Muscle of arm (tissue), 12 donors: ENCODE data around the gene HOOK2. TPM values are rescaled to one million over a fixed set of nuclear protein-coding genes. Genes with fewer than 3 reads are reported as not detected.
A peak's percentile ranks its signal among the peaks of the same experiment; 100 is the strongest.

Experiments
- DNase-seq: peaks from one replicate; pipeline ENCODE4 v3.0.0-alpha.2; 2013
- polyA plus RNA-seq, 12 donors: library from polyadenylated mRNA; unstranded; fragments of 120-200 nt; gene quantifications; one replicate each; pipeline ENCODE4 v1.2.1, GENCODE V29; 2013; ENCODE audit not compliant: insufficient read length in 12 of 12

HOOK2 gene
- polyA plus RNA-seq, 12 donors: 12.4 to 78.3 (median 24.2) TPM; not detected in 1

DNA sequence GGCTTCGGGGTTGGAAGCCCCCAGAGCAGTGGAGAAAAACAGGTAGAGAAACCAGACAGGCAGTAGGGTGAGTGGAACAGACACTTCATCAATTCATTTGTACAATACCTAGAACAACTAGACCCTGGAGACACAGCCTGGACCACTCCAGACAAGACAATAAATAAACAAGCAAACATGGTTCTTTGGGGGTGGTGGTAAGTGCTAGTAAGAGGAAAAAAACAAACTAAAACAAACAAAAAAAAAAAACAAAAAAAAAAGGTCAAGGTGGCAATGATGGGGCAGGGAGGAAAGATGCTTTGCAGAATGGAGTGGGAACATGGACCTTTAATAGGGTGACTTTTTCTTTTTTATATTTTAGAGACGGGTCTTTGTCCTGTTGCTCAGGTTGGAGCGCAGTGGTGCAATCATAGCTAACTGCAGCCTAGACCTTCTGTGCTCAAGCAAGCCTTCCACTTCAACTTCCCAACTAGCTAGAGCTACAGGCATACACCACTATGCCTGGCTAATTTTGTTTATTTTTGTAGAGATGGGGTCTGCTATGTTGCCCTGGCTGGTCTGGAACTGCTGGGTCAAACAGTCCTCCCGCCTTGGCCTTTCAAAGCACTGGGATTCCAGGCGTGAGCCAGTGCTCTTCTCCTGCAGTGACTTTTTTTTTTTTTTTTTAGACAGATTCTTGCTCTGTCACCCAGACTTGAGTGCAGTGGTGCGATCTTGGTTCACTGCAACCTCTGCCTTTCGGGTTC lies 19.0 kb upstream of the HOOK2 start:
- no peak for DNase-seq

DNA sequence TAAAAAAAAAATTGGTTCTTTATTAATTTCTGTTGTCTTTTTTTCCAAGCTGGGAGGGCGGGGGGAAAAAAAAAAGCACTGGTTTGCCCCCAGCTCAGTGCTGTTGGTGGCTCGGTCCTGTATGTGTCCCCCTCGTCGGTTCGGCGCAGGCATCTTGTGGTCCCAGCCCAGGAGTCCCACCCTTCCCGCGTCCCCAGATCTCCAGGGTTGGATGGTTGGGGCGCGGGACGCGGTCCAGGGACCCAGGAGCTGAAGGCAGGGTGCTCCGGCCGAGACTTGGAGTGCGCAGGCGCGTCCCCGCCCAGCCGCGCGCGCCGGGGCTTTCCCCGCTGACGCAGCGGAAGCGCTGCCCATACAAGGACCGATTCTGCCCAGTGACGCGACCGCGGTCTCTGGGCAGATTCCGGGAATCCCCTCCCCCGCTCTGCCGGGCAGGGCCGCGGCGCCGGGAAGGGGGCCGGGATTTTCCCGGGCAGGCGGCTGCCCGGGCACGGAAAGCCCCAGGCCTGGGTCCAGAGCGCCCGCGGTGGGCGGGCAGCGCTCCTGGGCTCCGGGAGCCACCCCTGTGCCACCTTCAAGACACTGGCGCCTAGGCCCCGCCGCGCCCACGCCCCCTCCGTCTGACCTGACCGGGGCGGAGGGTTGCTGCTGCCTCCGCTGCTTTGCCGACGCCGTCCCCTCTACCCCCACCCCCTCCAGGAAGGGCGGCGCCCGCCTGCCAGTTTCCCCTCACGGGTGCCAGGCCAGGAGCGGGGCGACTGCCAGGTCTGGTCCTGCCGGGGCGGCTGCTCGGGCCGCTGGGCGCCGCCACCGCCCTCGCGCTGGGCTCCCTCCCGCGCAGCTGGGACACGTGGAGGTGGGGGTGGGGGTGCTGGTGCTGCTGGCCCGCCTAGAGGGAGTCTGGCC lies 18.2 kb upstream of the HOOK2 start:
- DNase-seq: peak; percentile 96

DNA sequence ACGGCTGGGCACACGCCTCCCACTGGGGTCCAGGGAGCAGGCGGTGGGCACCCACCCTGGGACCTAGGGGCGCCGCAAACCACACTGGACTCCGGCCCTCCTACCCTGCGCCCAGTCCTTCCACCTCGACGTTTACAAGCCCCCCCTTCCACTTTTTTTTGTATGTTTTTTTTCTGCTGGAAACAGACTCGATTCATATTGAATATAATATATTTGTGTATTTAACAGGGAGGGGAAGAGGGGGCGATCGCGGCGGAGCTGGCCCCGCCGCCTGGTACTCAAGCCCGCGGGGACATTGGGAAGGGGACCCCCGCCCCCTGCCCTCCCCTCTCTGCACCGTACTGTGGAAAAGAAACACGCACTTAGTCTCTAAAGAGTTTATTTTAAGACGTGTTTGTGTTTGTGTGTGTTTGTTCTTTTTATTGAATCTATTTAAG lies 17.5 kb upstream of the HOOK2 start:
- no peak for DNase-seq

DNA sequence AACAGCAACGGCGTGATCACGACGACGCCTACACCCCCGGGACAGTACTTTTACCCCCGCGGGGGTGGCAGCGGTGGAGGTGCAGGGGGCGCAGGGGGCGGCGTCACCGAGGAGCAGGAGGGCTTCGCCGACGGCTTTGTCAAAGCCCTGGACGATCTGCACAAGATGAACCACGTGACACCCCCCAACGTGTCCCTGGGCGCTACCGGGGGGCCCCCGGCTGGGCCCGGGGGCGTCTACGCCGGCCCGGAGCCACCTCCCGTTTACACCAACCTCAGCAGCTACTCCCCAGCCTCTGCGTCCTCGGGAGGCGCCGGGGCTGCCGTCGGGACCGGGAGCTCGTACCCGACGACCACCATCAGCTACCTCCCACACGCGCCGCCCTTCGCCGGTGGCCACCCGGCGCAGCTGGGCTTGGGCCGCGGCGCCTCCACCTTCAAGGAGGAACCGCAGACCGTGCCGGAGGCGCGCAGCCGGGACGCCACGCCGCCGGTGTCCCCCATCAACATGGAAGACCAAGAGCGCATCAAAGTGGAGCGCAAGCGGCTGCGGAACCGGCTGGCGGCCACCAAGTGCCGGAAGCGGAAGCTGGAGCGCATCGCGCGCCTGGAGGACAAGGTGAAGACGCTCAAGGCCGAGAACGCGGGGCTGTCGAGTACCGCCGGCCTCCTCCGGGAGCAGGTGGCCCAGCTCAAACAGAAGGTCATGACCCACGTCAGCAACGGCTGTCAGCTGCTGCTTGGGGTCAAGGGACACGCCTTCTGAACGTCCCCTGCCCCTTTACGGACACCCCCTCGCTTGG lies 16.9 kb upstream of the HOOK2 start:
- no peak for DNase-seq

DNA sequence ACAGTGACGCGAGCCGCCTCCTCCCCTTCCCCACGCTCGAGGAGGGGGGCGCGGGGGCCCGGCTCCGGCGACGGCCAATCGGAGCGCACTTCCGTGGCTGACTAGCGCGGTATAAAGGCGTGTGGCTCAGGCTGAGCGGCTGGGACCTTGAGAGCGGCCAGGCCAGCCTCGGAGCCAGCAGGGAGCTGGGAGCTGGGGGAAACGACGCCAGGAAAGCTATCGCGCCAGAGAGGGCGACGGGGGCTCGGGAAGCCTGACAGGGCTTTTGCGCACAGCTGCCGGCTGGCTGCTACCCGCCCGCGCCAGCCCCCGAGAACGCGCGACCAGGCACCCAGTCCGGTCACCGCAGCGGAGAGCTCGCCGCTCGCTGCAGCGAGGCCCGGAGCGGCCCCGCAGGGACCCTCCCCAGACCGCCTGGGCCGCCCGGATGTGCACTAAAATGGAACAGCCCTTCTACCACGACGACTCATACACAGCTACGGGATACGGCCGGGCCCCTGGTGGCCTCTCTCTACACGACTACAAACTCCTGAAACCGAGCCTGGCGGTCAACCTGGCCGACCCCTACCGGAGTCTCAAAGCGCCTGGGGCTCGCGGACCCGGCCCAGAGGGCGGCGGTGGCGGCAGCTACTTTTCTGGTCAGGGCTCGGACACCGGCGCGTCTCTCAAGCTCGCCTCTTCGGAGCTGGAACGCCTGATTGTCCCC lies 16.1 kb upstream of the HOOK2 start, which contains the start of gene JUNB:
TSS of gene JUNB (plus strand) at position 142 of the 706 bp plus-strand sequence. CDS start at position 428, 286 bp downstream.
- DNase-seq: peak; percentile 95

DNA sequence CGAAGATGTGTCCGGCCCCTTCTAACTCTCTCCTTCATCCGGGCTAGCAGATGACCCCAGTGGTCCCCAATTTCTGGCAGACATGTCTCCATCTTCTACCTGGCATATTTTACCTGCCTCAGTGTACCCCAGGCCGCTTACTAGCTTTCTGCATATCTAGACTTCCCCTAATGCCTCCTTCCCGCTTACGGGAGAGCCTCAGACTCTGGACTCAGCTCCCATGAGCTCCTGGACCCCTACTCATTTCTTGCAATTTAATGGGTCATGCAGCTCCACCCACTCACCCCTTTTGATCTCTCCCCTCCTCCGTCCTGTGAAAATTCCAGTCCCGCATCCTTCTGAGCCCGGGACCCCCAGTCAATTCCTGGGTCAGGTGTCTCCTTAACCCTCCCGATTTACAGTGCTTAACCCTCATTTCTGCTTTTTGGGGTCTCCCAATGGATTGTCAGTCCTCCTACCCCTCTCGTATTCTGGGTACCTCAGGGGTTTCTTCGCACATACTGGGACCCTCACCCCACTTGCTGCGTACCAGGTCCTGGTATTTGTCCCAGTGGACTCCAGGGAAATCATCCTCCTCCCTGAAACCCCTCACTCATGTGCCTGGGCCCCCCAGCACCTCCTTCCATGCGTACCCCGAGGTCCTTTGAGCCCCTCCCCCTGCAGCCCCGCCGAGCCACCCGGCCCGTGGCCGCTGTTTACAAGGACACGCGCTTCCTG lies 15.4 kb upstream of the HOOK2 start:
- DNase-seq: no peak

DNA sequence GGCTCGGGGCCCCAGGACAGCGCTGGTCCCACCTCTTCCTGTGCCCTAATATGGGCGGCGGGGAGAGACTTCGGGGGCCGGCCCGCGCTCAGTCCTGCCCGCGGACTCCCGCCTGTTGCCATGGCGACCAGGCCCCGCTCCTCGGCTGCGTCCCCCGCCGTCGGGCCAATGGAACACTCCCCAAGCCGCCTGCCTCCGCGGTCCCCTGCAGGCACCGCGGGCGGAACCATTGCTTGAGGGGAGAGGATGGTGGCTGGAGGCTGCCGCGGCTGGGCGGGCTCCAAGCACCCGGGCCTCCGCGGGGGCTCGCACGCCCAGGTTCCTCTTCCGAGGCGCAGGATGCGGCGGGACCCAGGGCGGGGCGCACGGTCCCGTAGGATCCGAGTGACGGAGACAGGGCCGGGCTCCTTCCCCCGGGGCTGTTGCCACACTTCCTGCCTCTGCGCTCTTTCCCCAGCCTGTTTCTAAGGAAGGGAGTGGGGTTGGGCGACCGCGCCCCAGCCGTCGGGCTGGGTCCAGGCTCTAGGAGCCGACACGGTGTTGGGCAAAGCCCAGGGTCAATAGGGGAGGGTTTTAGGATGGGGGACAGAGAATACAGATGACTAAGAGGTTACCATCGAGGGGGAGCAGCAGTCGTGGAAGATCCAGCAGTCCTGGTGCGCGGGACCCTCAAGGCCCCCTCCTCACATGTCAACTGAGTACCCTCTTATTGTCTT lies 14.7 kb upstream of the HOOK2 start:
- DNase-seq: peak; percentile 92

DNA sequence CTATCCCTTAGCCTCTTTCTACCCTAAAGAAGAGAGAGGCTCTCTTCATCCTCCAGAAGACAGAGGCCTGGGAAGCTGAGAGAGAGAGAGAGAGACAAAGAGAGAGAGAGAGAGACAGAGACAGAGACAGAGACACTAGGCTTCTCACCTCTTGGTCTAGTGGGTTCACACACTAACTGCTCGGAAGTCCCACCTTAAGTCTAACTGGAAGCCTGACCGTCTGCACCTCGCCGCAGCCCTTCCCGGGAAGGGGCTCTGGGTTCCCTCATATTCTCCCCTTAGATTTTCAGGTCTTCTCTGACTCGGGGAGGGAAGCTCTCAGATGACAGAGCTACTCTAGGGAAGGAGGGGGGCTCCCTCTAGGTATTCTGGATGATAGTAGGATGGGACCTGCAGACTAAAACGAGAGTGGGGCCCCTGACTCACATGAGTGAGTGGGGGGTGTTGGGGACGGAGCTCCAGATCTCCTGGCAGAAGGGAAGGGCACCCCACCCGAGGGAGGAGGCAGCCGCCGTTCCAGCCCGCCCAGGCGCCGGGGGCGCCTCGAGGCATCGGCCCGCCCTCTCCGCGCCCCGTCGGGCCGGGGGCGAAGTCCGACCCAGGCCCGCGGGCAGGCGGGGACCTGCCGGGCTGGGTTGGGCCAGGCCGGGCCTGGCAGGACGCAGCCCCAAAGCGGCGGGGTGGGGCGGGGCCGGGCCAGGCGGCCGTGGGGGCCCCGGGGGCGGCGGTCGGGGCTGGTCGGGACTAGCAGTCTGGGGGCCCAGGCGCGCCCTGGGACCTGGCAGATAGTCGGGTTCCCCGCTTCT lies 13.9 kb upstream of the HOOK2 start:
- no peak for DNase-seq

DNA sequence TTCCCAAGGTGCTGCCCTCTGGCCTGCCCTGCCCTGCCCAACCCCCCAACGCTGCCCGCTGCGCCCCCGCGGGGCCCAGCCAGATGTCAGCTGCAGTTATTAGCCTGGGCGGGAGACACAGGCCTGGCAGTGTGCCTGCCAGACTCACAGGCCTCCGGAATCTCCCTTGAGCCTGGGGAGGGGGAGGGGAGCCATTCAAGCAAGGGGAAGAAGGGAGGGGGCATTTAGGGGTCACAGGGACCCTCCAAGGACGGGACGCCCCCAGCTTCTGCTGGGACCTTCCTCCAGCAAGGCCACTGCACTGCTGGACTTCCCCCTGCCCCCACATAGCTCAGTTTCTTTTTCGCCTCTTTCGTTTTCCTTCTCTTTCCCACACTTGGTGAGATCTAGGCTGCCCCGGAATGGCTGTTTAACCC lies 13.3 kb upstream of the HOOK2 start:
- no peak for DNase-seq

DNA sequence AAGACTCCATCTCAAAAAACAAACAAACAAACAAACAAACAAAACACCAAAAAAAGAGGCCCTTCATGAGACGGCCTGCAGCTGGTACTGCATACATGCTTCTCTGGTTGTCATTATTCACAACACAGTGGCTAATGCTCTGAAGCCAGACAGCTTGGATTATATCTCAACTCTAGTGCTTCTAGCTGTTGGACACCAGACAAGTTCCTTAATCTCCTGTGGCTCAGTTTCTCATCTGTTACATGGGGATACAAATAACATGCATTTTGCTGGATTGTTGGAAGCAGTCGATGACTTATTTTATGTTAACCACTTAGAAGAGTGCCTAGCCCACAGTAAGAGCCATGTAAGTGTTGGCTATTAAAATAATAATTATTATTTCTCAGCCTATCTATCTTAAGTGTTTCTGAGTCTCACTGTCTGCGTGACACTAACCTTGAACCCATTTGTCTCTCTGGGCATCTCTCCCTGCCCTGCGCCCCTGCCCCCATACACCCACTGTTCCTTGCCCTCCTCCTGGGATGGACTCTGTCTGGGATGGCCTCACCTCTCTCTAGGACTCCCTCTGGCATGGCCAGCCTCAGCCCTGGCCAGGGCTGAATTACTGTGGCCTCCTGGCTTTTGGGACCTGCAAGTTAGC lies 12.8 kb upstream of the HOOK2 start:
- no peak for DNase-seq

DNA sequence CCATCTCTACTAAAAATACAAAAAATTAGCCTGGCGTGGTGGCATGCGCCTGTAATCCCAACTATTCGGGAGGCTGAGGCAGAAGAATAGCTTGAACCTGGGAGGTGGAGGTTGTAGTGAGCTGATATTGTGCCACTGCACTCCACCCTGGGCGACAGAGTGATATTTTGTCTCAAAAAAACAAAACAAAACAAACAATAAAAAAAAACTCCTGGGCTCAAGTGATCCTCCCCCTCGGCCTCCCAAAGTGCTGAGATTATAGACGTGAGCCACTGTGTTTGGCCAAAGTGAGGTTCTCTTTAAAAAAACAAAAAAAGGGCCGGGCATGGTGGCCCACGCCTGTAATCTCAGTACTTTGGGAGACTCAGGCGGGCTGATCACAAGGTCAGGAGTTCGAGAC lies 12.1 kb upstream of the HOOK2 start:
- no peak for DNase-seq

DNA sequence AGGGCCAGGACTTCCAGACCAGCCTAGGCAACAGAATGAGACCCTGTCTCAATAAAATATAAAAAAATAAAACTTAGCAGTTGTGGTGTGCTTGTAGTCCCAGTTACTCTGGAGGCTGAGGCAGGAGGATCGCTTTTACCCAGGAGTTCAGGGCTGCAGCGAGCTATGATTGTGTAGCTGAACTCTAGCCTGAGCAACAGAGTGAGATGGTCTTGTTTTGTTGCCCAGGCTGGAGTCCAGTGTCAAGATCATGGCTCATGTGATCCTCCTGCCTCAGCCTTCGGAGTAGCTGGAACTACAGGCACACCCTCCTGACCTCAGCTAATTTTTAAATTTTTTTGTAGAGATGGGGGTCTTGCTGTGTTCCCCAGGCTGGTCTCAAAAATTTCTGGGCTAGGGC lies 11.6 kb upstream of the HOOK2 start:
- no peak for DNase-seq

DNA sequence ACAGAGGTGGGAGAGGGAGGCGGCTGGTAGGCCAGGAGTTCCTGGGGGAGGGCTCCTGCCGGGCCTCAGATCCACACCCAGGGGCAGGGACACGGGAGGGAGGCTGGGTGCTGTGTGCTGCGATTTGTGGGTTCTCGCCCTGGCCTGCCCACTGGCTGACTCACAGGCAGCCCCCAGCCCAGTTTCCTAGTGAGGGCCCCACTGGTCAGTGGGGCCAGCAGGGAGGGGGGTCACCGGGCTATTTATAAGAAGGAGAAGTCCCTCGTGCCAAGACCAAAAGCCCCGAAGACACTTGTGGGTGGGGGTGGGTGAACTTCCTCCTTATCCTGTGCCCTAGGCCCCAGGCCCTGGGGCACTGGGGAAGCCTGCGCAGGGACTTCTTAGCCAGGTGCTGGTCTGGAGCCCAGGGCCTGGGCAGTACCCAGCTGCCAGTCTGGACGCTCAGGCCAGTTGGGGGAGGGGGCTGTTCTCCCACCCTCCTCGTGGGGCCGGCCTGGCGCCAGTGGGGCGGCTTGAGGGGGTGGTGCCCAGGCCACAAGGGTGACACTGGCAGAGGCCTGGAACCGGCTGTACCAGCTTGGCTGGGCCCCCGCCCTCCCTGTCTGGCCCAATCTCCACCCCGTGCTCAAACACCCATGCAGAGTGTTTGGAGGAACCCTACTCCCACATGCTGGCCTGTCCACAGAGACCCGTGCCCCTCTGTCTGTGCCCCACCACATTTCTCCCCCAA lies 11.0 kb upstream of the HOOK2 start:
- no peak for DNase-seq

DNA sequence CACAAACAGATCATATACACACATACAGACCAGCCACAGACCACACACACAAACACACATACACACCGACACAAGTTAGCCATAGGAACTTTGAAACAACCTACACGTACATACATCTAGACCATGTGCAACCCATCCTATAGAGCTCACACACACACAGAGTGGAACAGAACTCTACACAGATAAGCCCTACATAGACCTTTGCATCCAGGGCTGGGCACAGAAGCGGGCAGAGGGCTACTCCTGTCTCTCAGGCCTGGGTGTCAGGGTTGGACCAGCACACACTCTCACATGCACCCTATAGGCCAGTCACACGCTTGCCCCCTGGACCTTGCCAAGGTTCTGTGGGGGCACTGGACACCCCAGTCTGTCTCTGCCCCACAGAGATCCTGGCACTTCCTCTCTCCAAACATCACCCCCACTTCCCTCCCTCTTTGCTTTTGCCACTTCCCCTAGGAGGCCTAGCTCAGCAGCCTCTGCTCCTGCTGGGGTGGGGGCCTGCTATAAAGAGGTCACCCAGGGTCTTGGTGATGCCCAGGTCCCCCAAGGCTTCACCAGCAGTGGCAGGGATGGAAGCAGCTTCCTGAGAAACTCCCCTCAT lies 10.2 kb upstream of the HOOK2 start:
- DNase-seq: no peak

DNA sequence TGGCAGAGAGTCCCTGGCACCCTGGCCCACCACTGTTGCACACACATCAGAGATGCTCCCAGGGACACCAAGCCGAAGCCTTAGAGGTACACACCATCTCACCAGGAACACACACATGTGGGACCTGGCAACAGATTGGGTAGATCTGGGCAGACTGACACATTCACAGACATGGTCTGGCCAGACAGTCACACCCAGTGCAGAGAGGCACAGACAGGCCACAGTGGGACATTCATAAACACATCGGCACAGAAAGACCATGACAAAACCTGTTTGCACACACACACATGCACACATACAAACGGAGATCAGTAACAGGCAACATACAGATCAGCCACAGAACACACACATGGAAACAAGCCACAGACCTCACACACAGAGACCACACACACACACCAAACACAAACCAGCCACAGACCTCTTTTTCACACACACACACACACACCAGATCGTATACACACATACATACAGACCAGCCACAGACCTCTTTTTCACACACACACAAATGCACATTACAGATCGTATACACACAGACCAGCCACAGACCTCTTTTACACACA lies 9.6 kb upstream of the HOOK2 start:
- DNase-seq: no peak

DNA sequence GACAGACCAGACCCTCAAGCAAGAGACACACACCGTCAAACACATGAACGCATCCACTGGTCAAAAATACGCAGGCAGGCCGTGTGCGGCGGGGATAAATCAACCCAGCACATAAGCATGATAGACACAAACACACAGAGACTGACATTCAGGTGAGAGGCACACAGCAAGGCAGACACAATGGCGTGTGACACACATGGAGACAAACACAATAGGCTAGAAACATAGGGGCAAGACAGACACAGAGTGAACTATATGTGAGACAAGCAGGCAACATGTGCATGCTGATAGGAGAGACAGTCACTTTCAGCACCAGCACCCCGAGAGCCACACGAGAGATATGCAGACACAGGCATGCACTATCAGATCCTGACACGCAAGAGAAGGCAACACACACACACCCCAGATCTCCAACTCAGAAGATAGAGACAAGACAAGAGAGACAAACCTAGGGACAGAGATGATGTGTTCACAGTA lies 9.1 kb upstream of the HOOK2 start:
- no peak for DNase-seq

DNA sequence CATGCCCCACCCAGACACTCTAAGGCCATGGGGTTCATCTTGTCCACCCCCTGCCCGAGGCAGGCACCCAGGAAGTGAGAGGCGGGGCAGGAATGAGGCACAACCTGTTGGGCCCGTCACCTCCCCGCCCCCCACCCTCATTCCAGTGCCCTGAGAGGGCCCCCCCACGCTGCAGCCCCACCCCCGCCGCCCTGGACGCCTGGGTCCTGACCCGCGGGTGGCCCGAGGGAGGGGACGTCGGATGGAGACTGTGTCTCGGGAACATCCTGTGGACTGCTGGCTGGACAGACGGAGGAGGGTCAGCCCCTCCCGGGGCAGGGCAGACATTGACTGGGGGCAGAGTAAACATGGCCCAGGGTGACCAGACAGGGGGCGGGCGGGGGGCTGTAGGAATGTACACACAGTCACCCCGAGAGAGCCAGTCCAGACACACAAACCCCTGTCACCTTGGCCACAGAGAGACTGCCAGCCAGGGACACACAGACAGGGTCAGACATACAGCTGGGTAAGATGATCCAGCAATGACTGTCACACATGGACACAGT lies 8.6 kb upstream of the HOOK2 start:
- DNase-seq: no peak
